ENCODE data around the gene SPAG16.

GRCh38 chr2:213862407-213863076, 578.3 kb downstream of the SPAG16 start:
- TF ChIP-seq, protein P1, sequence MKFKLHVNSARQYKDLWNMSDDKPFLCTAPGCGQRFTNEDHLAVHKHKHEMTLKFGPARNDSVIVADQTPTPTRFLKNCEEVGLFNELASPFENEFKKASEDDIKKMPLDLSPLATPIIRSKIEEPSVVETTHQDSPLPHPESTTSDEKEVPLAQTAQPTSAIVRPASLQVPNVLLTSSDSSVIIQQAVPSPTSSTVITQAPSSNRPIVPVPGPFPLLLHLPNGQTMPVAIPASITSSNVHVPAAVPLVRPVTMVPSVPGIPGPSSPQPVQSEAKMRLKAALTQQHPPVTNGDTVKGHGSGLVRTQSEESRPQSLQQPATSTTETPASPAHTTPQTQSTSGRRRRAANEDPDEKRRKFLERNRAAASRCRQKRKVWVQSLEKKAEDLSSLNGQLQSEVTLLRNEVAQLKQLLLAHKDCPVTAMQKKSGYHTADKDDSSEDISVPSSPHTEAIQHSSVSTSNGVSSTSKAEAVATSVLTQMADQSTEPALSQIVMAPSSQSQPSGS (CRISPR knock-in tag; IDR thresholded peaks at IDR 0.05): no peak
- TF ChIP-seq PRPF4 (IDR thresholded peaks at IDR 0.05; ENCODE audit: low read depth, low read length, poor library complexity, severe bottlenecking) (no peak), EZH2 (conservative IDR thresholded peaks at IDR 0.05; ENCODE audit: low read depth, low read length) (no peak), PCBP2 (optimal IDR thresholded peaks at IDR 0.05; ENCODE audit: low read depth, low read length, poor library complexity, severe bottlenecking) (no peak), POLR2A (IDR thresholded peaks at IDR 0.05; ENCODE audit: insufficient read depth in 1 of 2, low read depth in 2 of 2, low read length in 2 of 2) (no peak), POLR2AphosphoS5 (IDR thresholded peaks at IDR 0.05; ENCODE audit: low read depth, low read length) (no peak), CBFB (CRISPR knock-in tag; IDR thresholded peaks at IDR 0.05) (no peak)
